T-helper 1 cell (primary cell): Measurements from ENCODE around the gene DPP6.

Experiments
- DNase-seq, 5 donors: peaks; one replicate each; pipeline ENCODE4 v3.0.0-alpha.2; 2012 to 2020

DPP6 gene

GRCh38 chr7:154255324-154255723 lies 203.1 kb downstream of the DPP6 start:
- no peak for DNase-seq

- no peak for DNase-seq
Observed at GRCh38 chr7:154256150-154256549, 204.0 kb downstream of the DPP6 start.

- no peak for DNase-seq
Observed at GRCh38 chr7:154259396-154259795, 207.2 kb downstream of the DPP6 start.

- DNase-seq = no peak
Observed at GRCh38 chr7:154287356-154287755, 235.2 kb downstream of the DPP6 start.

GRCh38 chr7:154289119-154289518 lies 236.9 kb downstream of the DPP6 start:
- DNase-seq = no peak

- DNase-seq = no peak
Observed at GRCh38 chr7:154296443-154296842, 244.2 kb downstream of the DPP6 start.

- DNase-seq = no peak
Observed at GRCh38 chr7:154299736-154300135, 247.5 kb downstream of the DPP6 start.

GRCh38 chr7:154302380-154302779 lies 250.2 kb downstream of the DPP6 start:
- no peak for DNase-seq

- no peak for DNase-seq
Observed at GRCh38 chr7:154304231-154304630, 252.0 kb downstream of the DPP6 start.

- DNase-seq = no peak
Observed at GRCh38 chr7:154304740-154305700, 252.8 kb downstream of the DPP6 start.

GRCh38 chr7:154306036-154306435 lies 253.8 kb downstream of the DPP6 start:
- no peak for DNase-seq

GRCh38 chr7:154308928-154309327 lies 256.7 kb downstream of the DPP6 start:
- no peak for DNase-seq

GRCh38 chr7:154310114-154310513 lies 257.9 kb downstream of the DPP6 start:
- no peak for DNase-seq

- DNase-seq = no peak
Observed at GRCh38 chr7:154324196-154324595, 272.0 kb downstream of the DPP6 start.

GRCh38 chr7:154326421-154326820 lies 274.2 kb downstream of the DPP6 start:
- DNase-seq = no peak

GRCh38 chr7:154330318-154330717 lies 278.1 kb downstream of the DPP6 start:
- DNase-seq = no peak

GRCh38 chr7:154332811-154333580 lies 280.8 kb downstream of the DPP6 start:
- no peak for DNase-seq

- DNase-seq = no peak
Observed at GRCh38 chr7:154336295-154336694, 284.1 kb downstream of the DPP6 start.

- no peak for DNase-seq
Observed at GRCh38 chr7:154338701-154339506, 286.7 kb downstream of the DPP6 start.

GRCh38 chr7:154342971-154343633 lies 290.9 kb downstream of the DPP6 start:
- DNase-seq = no peak

GRCh38 chr7:154343778-154344412 lies 291.7 kb downstream of the DPP6 start:
- DNase-seq = no peak

GRCh38 chr7:154345093-154345492 lies 292.9 kb downstream of the DPP6 start:
- no peak for DNase-seq
